NCI-H526 (cell line): ENCODE measurements around the gene TENM4.
"Not testable (repeated sequence)": the region's sequence is repeated elsewhere in the genome, so short reads cannot be mapped to it uniquely, and the experiment has no call there.

Experiments used
- DNase-seq, 2 experiments: peaks; one replicate each; lab custom pipeline; 2025; lab: John Stamatoyannopoulos, UW

The TENM4 gene

DNA sequence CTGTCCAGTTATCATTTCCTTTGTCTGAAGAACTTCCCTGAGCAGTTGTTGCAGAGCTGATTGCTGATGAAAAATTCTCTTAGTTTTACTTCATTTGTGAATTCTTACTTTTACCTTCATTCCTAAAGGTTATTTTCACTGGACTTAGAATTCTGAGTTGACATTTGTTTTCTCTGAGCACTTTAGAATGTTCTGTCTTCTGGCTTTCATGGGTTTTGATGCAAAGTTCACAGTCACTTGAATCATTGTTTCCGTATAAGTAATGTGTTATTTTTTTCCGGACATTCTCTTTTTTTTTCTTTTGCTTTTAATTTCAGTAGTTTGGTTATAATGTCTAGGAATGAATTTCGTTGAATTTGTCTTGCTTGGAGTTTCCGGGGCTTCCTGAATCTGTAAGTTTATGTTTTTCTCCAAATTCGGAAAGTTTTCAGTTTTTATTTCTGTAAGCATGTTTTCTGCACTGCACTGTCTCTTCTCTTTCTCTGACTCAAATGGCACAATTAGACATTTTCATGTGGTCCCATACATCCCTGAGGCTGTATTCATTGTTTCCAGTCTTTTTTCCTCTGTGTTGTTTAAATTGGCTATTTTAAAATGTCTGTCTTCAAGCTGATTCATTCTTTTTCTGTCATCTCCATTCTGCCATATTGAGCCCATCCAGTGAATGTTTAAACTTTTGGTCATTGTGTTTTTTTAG, 797.7 kb downstream of the TENM4 start:
- no peak for DNase-seq

DNA sequence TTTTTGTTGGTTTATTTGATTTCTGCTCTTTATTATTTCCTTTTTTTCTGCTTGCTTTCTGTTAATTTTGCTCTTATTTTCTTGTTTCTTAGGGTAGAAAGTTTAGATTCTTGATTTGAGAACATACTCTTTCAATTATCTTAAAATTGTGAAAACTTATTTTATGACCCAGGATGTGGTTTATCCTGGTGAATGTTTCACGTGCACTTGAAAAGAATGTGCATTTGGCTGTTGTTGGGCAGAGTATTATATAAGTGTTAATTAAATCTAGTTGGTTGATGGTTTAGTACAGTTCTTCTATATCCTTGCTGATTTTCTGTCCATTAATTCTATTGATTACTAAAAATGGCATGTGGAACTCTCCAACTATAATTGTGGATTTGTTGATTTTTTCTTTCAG, 799.3 kb downstream of the TENM4 start:
- no peak for DNase-seq

DNA sequence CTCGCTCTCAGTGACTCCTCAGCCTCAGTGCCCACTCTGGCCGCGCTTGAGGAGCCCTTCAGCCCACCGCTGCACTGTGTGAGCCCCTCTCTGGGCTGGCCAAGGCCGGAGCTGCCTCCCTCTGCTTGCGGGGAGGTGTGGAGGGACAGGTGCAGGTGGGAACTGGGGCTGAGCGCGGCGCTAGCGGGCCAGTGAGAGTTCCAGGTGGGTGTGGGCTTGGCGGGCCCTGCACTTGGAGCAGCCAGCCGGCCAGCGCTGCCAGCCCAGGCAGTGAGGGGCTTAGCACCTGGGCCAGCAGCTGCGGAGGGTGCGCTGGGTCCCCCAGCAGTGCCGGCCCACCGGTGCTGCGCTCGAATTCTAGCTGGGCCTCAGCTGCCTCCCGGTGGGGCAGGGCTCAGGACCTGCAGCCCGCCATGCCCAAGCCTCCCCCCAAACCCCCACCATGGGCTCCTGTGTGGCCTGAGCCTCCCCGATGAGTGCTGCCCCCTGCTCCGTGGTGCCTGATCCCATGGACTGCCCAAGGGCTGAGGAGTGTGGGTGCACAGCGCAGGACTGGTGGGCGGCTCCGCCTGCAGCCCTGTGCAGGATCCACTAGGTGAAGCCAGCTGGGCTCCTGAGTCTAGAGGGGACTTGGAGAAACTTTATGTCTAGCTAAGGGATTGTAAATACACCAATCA, 802.0 kb downstream of the TENM4 start:
- DNase-seq: no peak

DNA sequence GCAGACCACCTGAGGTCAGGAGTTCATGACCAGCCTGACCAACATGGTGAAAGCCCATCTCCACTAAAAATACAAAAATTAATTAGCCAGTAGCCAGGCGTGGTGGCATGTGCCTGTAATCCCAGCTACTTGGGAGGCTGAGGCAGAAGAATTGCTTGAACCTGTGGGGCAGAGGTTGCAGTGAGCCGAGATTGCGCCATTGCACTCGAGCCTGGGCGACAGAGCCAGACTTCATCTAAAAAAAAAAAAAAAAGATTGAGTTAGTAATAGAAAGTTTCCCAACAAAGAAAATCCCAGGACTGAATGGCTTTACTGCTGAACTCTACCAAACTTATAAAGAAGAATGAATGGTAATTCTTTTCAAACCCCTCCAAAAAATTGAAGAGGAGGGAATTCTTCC, 803.3 kb downstream of the TENM4 start:
- not testable (repeated sequence) for DNase-seq

DNA sequence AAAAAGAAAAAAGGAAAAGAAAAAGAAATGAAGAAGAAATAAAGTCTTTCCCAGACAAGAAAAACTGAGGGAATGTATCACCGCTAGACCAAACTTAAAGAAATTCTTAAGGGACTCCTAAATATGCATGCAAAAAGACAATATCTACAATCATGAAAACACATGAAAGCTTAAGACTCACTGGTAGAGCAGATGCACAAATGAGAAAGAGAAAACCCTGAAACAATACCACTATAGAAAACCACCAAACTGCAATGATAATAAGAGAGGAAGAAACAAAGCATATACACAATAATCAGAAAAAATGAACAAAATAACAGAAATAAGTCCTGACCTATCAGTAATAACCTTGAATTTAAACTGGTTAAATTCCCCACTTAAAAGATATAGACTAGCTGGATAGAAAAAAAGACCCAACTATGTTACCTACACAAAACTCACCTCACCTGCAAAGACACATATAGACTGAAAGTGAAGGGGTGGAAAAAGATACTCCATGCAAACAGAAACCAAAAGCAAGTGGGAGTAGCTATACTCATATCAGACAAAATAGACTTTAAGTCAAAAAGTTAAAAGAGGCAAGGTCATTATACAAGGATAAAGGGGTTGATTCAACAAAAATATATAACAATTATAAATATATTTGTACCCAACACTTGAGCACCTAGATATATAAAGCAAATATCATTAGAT, 804.9 kb downstream of the TENM4 start:
- no peak for DNase-seq

DNA sequence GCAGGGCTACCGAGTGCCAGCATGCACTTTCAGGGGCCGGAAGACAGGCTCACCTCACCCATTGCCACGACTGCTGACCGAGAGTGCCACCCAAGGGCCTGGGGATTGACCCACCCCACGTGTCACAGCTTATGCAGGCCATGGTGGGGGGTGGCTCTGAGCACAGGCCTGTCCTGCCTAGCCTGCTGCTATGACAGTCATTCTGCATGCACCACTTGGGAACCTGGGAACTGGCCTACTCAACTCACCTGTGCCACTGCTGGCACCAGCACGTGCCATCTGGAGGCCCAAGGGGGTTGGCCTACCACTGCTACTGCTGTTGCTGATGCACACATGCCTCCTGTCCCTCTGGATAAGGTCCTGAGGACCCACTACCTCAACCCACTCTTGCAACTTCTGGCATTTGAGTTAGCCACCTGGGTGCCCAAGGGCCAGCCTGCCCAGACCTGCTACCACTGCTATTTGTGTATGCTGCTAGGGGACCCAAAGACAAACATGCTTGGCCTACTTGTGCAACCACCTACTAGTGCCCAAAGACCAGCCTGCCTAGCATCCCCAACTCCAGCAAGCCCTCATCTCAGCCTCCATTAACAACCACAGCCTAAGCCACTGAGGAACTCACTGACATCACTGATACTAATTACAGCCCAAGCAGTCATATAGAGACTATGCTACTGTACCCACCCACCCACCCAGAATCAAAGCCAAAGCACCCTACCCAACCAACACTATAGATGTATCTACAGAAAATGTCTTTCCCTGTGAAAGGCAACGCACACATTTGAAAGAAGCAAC, 807.1 kb downstream of the TENM4 start:
- DNase-seq: no peak

DNA sequence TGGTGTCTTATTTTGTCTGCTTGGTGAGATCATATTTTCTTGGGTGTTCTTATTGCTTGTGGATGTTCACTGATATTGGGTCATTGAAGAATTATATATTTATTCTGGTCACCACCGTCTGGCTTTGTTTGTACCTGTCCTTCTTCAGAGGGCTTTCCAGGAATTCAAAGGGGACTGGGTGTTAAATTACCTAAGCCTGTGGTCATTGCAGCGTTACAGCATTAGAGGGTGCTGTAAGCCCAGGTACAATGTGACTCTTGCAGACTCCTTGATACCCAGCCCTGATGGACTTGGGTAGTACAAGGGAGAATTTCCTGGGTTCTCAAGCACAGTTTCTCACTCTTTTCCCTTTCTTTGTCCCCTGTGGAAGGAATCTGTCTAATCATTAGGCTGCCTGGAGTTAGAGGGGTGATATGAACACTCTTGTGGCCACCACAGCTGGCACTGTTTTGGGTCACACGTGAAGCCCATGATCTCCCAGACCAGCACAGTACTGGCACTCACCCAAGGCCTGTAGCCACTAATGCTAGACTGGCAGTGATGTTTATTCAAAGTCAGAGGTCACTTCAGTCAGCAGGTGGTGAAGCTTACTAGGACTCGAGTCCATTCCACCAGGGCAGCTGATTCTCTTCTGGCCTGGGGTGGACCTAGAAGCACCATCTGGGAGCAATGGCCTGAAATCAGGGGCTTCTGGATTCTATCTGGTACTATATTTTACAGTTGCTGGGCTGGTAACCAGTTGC, 810.1 kb downstream of the TENM4 start:
- DNase-seq: no peak

DNA sequence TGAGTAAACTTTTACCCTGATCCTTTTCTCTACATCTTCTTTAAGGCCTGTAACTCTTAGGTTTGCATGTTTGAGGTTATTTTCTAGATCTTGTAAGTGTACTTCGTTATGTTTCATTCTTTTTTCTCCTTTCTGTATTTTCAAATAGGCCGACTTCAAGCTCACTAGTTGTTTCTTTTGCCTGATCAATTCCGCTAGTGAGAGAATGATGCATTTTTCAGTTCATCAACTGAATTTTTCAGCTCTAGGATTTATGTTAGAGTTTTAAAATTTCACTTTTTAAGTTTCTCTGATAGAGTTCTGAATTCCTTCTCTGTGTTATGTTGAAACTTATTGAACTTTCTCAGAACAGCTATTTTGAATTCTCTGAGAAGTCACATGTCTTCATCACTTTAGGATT, 810.7 kb downstream of the TENM4 start:
- no peak for DNase-seq

DNA sequence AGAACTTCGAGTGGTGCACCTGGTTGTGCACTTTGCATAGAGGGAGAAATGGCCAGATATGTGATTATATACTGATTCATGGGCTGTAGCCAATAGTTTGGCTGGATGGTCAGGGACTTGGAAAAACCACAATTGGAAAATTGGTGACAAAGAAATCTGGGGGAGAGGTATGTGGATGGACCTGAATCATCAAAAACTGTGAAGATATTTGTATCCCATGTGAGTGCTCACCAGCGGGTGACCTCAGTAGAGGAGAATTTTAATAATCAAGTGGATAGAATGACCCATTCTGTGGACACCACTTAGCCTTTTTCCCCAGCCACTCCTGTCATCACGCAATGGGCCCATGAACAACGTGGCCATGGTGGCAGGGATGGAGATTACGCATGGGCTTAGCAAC, 818.2 kb downstream of the TENM4 start:
- DNase-seq: no peak

DNA sequence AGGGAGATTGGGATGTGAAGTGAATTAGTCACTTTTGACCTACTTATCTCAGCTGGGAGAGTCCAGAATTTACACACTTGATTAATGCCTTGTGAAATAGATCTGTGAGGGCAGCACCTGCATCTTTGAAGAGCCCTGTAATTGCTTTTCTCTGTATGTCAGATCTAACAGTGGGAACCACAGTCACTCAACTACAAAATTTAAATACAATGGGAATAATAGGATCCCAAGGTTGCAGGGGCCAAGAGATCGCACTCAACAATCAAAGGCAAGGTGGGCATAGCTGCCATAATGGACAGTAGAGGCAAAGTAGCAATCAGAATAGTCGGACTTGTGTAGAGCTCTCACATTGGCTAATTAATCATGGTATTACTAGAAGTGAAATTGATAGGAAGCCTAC, 820.7 kb downstream of the TENM4 start:
- no peak for DNase-seq

DNA sequence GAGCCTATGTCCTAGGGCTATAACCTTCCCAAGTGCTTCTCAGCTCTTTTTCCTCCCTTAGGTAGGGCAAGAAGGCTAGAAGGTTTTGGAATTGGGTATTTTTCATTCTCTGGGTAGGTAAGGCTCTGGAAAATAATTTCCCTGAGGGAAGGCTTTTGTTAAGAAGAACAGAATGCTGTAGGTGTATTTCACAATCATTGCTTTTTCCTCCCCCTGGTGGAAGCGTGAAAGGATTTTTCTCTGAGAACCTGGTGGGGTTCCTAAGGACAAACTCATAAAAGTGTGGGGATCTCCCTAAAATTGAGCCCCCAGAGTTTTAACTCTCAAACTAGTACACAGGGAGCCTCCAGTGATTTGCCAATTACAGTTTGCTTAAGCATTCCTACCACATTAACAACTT, 825.1 kb downstream of the TENM4 start:
- no peak for DNase-seq

DNA sequence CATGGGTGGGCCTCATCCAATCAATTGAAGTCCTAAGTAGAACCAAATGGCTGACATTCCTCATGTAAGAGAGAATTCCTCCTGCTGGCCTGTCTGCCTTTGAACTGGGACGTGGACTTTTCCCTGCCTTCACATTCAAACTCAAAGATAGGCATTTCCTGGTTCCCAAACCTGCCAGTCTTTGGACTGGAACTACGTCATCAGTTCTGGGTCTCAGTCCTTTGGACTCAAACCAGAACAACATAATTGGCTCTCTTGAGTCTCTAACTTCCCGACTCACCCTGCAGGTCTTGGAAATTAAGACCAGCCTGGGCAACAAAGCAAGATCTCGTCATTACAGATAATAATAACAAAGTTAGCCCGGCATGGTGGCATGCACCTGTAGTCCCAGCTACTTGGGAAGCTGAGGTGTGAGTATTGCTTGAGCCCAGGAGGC, 827.4 kb downstream of the TENM4 start:
- DNase-seq: no peak

DNA sequence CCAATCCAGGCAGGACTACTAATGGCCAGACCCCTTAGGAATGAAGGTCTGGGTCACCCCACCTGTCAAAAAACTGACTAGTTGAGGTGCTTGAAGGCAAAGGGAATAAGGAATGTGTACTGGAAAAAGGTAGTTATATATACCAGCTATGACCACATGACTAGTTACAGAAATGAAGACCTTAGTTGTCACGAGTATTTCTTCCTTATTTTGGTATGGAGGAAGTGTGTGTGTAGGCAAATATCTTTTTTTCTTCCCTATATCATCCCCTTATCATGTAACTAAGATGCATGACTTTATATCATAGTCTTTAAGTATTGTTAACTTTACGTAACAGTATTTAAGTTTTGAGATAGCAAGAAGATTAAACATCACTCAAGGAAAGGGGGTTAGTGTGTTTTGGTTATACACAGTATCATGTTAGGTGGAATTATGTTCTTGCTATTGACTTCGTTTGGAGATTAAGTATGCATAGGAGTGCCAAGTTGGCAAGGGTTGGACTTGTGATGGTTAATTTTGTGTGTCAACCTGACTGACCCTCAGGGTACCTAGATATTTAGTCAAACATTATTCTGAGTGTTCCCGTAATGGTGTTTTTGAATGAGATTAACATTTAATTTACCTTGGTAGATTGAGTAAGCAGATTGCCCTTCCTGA, 828.0 kb downstream of the TENM4 start:
- DNase-seq: no peak

DNA sequence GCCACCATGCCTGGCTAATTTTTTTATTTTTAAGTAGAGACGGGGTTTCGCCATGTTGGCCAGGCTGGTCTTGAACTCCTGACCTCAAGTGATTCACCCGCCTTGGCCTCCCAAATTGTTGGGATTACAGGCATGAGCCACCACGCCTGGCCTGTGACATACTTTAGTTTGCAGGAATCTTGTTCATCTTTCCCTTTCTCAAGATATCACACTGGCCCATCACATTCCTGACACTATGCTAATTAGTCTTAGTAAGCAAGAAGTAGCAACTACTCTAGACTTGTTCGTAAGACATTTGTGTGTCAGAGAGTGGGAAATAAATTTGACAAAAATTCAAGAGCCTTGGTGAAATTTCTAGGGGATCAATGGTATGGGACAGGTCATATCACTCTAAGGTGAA, 831.5 kb downstream of the TENM4 start:
- not testable (repeated sequence) for DNase-seq

DNA sequence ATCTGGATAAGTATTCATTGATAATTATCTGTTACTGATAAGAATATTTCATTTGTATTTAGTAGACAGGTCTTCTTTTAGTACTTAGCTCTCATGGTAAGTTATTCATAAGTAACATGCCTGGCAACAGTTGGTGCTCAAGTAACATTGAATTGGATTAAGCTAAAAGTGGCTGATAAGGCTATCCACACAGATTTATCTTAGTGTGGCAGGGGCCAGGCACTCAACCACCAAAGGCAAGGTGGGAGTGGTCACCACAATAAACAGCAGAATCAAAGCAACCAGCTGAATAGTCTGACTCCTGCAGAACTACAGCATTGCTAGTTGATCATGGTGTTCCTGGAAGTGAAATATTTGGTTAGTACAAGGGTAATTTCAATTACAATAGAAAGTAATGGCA, 833.1 kb downstream of the TENM4 start:
- DNase-seq: no peak

DNA sequence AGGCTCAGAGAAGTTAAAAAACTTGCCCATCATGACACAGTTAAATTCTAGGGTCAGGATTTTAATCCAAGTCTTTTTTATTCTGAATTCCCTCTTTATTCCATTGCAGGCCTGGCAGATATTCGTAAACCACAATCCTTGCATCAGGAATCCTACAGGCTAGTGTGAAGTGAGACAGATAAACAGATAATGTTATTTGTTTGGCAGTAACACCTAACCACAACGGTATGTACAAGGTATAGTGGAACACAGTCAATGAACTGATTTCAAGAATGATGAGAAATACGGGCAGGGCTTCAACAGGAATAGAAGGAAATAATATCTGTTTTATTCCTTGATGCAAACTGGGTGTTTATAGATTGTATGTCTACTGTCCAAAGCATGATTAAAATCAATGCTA, 834.2 kb downstream of the TENM4 start:
- DNase-seq: no peak

DNA sequence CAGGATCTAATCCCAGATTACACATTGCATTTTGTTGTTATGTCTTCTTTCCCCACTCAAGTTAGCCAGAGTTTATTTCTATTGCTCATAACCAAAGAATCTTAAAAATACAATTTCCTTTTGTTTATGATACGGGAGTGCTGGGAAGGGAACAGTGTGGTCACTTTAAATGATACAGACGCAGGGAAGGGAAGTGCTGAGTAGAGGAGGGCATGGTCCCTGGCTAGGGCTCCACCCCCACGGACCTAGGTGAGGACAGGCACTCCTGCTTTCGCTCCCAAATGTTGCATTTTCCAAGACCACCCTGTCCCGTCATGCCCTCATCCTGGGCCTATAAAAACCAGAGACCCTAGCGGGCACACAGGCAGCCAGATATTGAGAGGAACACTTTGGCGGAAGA, 835.5 kb downstream of the TENM4 start:
- DNase-seq: no peak

DNA sequence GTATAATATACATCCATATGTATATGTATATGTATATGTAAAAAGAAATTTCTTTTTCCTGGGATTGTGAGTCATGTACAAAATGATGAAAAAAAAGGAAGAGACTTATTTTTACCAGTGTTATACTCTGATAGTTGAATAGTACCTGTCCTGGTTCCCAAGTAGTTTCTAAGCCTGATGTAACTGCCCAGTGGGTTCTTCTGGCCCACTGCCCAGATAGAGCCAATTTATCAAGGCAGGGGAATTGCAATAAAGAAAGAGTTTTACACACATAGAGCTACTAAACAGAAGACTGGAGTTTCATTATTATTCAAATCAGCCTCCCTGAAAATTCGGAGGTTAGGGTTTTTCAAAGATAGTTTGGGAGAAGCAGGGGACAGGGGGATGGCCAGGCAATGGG, 837.0 kb downstream of the TENM4 start:
- DNase-seq: no peak
